T1000 (cell line): ENCODE results near the gene USP10.

Experiments used
- DNase-seq: peaks from one replicate; lab custom pipeline; 2025; ENCODE audit warnings: mixed read lengths; lab: John Stamatoyannopoulos, UW

Gene USP10, protein sequence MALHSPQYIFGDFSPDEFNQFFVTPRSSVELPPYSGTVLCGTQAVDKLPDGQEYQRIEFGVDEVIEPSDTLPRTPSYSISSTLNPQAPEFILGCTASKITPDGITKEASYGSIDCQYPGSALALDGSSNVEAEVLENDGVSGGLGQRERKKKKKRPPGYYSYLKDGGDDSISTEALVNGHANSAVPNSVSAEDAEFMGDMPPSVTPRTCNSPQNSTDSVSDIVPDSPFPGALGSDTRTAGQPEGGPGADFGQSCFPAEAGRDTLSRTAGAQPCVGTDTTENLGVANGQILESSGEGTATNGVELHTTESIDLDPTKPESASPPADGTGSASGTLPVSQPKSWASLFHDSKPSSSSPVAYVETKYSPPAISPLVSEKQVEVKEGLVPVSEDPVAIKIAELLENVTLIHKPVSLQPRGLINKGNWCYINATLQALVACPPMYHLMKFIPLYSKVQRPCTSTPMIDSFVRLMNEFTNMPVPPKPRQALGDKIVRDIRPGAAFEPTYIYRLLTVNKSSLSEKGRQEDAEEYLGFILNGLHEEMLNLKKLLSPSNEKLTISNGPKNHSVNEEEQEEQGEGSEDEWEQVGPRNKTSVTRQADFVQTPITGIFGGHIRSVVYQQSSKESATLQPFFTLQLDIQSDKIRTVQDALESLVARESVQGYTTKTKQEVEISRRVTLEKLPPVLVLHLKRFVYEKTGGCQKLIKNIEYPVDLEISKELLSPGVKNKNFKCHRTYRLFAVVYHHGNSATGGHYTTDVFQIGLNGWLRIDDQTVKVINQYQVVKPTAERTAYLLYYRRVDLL

DNA sequence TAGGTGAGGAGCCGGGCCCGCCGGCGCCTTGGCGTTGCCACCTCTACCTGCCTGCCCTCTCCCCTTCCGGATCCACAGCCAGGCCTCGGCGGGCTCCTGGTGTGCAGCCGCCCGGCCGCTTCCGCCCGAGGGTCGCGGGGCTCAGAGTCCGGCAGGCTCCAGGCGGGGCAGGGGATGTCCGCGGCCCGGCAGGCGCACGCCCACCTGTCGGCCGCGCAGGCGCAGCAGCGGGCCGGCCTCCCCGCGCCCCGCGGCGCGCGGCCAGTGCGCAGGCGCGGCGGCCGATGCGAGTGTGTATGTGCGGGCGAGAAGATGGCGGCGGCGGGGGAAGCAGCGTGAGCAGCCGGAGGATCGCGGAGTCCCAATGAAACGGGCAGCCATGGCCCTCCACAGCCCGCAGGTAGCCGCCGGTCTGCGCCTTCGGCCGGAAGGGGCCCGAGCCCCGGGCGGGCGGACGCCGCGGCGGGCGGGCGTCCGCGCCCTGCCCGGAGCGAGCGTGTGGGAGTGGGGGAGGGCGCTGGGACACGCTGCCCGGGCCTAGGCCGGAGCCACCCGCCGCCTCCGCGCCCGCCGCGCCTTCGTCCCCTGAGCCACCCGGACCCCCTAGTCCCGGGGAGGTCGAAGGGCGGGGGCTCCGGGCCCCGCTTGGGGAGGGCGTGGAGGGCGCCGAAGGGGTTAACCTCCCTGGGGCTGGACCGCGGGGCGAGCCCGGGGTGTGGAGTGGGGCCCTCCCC, at the start of gene USP10:
TSS of gene USP10 (plus strand) at position 289 of the 734 bp plus-strand sequence. CDS start at position 380, 91 bp downstream.
- peak; percentile 74 for DNase-seq

DNA sequence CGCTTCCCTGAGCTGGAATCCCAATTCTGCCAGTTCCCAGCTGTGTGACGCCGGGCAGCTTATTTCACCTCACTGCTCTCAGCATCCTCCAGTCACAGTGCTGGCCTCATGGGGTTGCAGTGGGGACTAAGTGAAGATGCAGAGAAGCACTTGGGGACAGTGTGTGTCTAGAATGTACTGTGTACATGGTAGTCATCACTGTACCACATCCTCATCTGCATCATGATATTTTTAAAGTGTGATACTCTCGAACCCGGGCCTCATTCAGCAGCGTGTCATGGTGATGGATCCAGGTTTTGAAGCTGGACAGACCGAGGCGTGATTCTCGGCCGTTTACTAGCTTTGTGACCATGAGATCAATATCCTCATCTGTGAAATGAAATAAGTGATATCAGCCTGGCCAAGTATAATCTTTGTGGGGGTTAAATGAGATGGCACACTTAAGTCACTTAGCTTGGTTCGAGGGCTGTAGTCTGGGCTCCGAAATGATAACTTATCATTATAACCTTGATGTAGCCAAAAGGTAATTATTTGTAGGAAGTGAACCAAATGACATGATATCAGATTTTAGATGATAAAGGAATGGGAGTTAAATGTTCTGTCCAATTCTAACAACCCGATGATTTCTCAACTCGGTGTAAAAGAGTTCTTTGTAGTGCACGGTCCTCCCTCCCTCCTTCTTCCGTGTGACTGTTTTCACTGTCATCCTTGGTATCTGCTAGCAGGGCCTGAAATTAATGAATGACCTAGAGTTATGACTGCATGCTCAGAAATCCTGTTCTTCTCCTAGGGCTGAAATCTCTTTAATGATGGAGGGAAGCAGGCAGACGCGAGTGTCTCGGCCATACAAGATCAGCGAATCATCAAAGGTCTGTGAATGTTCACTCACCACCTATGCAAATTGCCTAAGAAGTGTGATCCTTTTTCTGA, 49.5 kb upstream of the USP10 start:
- DNase-seq, result no peak

GRCh38 chr16:84652566-84652965, 47.2 kb upstream of the USP10 start:
- no peak for DNase-seq

- no peak for DNase-seq
Measured at GRCh38 chr16:84654238-84654637, 45.6 kb upstream of the USP10 start.

- DNase-seq, result no peak
Measured at GRCh38 chr16:84654998-84655397, 44.8 kb upstream of the USP10 start.

DNA sequence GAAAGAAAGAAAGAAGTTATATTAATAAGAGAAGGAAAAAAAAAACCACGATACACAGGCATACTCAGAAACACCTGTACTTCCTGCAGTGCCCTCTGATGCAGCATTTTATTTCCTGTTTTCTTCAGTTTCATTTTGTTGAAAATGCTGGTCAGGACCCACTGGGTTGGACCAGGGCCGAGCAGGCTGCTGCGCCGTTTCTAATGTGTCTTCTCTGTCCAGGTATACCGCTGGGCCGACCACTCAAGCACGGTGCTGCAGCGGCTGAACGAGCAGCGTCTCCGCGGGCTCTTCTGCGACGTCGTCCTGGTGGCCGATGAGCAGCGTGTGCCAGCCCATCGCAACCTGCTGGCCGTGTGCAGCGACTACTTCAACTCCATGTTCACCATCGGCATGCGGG, 43.2 kb upstream of the USP10 start:
- no peak for DNase-seq

- DNase-seq, result no peak
Measured at GRCh38 chr16:84657229-84657837, 42.5 kb upstream of the USP10 start.

DNA sequence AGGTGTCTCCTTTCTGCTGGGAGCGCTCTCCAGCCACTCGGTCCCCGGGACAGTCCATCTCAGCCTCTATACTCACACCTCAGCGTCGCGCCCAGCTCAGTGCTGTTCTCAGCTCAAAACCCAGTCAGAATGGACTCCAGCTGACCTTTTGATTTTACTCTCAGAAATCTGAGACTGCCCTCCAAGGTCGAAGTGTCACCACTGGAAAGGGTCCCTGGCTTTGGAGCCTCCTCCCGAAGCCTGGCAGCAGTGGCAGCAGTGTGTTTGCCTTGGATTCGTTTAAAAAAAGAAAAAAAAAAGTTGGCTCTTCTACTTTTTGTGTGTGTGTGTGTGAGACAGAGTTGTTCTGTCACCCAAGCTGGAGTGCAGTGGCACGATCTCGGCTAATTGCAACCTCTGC, 41.1 kb upstream of the USP10 start:
- DNase-seq, result no peak

DNA sequence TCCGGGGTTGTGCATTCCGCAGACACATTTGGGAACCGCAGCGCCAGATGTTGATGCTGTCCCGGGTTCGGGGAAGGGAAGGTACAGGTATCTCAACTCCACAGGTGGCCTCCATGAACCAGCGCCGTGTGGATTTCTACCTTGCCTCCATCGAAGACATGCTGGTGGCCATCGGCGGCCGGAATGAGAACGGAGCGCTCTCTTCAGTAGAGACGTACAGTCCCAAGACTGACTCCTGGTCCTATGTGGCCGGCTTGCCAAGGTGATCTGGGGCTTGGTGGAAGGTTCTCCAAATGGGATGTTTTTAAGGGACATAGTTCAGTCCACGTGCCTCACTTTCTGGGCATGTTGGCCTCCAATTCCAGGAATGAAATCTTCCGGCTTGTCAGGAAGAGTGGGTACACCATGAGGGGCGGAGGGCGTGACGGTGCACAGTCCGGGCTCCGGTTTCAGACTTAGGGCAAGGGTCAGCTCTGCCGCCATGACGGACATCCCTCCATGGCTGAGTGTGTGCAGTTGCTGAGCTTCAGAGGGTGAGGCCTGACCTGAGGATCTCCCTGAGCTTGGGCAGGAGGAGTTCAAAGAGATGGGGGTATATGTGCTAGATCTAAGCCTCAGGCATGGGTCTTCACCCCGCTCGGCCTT, 40.0 kb upstream of the USP10 start:
- no peak for DNase-seq

DNA sequence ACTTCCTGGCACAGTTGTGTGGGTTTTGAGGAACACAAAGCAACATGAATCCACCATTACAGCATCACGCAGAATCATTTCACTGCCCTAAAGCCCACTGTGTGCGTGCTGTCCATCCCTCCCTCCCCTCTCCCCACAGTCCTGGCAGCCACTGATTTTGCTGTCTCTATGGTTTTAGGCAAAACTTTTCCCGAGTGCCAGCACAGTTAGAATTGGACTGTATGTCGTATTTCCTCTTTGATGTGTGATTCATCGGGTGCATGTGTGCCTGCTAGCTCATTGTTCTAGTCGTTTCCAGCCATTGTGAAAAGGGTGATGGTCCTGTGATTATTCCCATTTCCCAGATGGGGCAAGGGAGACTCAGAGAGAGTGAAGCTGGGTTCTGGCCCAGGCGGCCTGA, 38.8 kb upstream of the USP10 start:
- DNase-seq, result no peak

GRCh38 chr16:84661418-84662060, 38.3 kb upstream of the USP10 start:
- DNase-seq, result no peak

- DNase-seq, result no peak
Measured at GRCh38 chr16:84662471-84662870, 37.3 kb upstream of the USP10 start.

- no peak for DNase-seq
Measured at GRCh38 chr16:84663433-84664101, 36.2 kb upstream of the USP10 start.

DNA sequence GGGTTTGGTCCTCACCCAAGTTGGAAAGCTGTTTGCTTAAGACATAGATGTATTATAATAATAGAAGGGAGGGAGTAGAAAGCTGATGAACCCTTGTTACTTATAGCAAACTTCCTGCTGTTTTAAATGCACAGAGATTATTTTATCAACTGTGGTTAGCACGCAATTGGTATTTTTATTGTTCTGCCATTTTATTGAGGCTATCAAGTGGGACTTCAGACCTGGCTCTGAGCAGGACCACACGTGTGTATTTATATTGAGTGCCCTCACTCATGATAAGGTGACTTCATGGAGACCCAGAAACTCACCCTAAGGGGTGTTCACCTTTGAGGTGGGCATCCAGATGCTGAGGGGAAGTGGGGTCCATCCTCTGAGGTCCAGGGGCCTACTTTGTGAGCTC, 34.4 kb upstream of the USP10 start:
- no peak for DNase-seq

- DNase-seq, result no peak
Measured at GRCh38 chr16:84665843-84666242, 34.0 kb upstream of the USP10 start.

DNA sequence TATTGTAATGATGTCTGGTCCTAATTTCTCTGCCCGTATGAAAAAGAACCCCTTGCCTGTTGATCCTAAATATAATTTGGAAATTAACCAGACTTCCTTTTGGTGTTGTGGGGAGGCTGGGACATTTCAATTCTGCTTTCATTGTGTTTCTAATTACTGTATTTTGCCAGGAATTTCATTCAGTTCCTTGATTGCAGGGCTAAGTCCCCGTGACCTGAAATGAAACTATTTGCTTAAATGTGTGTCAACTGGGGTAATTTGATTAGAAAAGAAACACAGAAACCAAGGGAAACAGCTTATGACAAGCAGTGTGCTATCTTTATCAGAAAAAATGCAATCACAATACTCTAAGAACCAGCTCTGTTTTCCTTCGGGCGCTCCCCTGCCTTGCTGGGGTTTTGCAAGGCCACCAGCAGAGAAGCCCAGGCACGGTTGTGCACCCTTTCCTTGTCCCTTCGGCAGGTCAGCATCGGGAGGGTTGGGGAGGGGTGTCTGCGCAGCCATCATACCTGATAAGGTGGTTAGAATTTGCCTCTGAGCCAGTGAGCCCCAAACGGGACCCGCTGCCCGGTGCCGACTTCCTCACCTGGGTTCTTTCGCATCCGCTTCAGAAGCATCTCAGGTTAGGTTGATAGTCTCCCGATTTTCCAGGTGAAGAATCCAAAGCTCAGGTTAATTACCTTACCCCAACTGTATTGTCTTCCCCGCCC, 32.0 kb upstream of the USP10 start:
- no peak for DNase-seq

DNA sequence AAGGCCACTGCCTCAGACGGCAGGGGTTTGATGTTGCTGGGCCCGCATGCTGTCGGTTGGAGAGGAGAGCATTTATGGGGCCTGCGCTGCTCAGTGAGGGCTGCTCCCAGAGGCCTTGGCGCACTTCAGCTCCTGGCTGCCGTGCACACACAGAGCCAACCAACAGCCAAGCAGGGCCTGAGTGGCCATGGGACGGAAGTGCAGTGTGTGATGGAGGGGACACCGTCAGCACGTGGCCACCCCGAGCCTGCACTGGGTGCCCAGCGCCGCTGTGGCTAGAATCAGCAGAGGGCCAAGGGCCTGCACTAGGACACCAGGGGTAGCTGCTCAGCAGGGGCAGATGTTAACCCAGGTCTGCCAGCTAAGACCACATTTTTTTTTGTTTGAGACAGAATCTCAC, 29.7 kb upstream of the USP10 start:
- DNase-seq, result no peak

GRCh38 chr16:84672276-84673202, 27.3 kb upstream of the USP10 start:
- DNase-seq, result no peak
